ENCODE results near the gene TP53BP1. TPM values are rescaled to one million over a fixed set of nuclear protein-coding genes. Genes with fewer than 3 reads are reported as not detected.
A peak's percentile ranks its signal among the peaks of the same experiment; 100 is the strongest.

TP53BP1 gene
- total RNA-seq, 1 donor from 2014 or later: 46.6 TPM

GRCh38 chr15:43463507-43463906 lies 29.4 kb downstream of the TP53BP1 start:
- no peaks in the 10 kb centered on the region for H3K27me3 Mint-ChIP-seq (ENCODE audit: low read depth)
- no peaks in the 10 kb centered on the region for H3K9me3 Mint-ChIP-seq
- no peak for DNase-seq (ENCODE audit: low spot score)
- peaks cover 3% of the 10 kb centered on the region for H3K4me1 Mint-ChIP-seq (ENCODE audit: low read depth)
- no peak overlapping the region for H3K27ac Mint-ChIP-seq
- intact Hi-C loops (cut with micrococcal nuclease): no loop called here
- H3K36me3 Mint-ChIP-seq (ENCODE audit: low read depth): peaks cover 26% of the 10 kb centered on the region
- no peak overlapping the region for H3K4me3 Mint-ChIP-seq (ENCODE audit: low read depth)

GRCh38 chr15:43449981-43450380 lies 43.0 kb downstream of the TP53BP1 start:
- H3K36me3 Mint-ChIP-seq (ENCODE audit: low read depth): peaks cover 22% of the 10 kb centered on the region
- H3K4me1 Mint-ChIP-seq (ENCODE audit: low read depth): peaks cover 12% of the 10 kb centered on the region
- no peak for DNase-seq (ENCODE audit: low spot score)
- intact Hi-C loops (cut with micrococcal nuclease): no loop called here
- H3K4me3 Mint-ChIP-seq (ENCODE audit: low read depth): no peak overlapping the region
- H3K27ac Mint-ChIP-seq: no peak overlapping the region
- H3K27me3 Mint-ChIP-seq (ENCODE audit: low read depth): no peaks in the 10 kb centered on the region
- H3K9me3 Mint-ChIP-seq: no peaks in the 10 kb centered on the region

- Mint-ChIP-seq H3K4me1 (ENCODE audit: low read depth) (peaks cover 14% of the 10 kb centered on the region), H3K4me3 (ENCODE audit: low read depth) (no peak overlapping the region), H3K36me3 (ENCODE audit: low read depth) (peaks cover 27% of the 10 kb centered on the region), H3K27ac (no peak overlapping the region), H3K9me3 (no peaks in the 10 kb centered on the region), H3K27me3 (ENCODE audit: low read depth) (no peaks in the 10 kb centered on the region)
- intact Hi-C loops (cut with micrococcal nuclease): no loop called here
- no peak for DNase-seq (ENCODE audit: low spot score)
Observed at GRCh38 chr15:43446344-43446743, 46.6 kb downstream of the TP53BP1 start.

- intact Hi-C loops (cut with micrococcal nuclease): loop anchor here (2.0 kb wide), 1 partner anchor 69 kb away; no protein-coding TSS in a partner anchor
- H3K27me3 Mint-ChIP-seq (ENCODE audit: low read depth): no peaks in the 10 kb centered on the region
- peaks cover 31% of the 10 kb centered on the region for H3K36me3 Mint-ChIP-seq (ENCODE audit: low read depth)
- H3K4me1 Mint-ChIP-seq (ENCODE audit: low read depth): peaks cover 7% of the 10 kb centered on the region
- no peaks in the 10 kb centered on the region for H3K9me3 Mint-ChIP-seq
- peak overlapping the region; percentile 93 for H3K27ac Mint-ChIP-seq
- no peak for DNase-seq (ENCODE audit: low spot score)
- peak overlapping the region; percentile 33 for H3K4me3 Mint-ChIP-seq (ENCODE audit: low read depth)
Observed at GRCh38 chr15:43441316-43441715, 51.6 kb downstream of the TP53BP1 start.

- H3K27me3 Mint-ChIP-seq (ENCODE audit: low read depth): no peaks in the 10 kb centered on the region
- H3K4me3 Mint-ChIP-seq (ENCODE audit: low read depth): no peak overlapping the region
- peaks cover 7% of the 10 kb centered on the region for H3K4me1 Mint-ChIP-seq (ENCODE audit: low read depth)
- peak; percentile 19 for DNase-seq (ENCODE audit: low spot score)
- intact Hi-C loops (cut with micrococcal nuclease): loop anchor here (2.0 kb wide), 1 partner anchor 70 kb away; no protein-coding TSS in a partner anchor
- H3K27ac Mint-ChIP-seq: peak overlapping the region; percentile 93
- peaks cover 29% of the 10 kb centered on the region for H3K36me3 Mint-ChIP-seq (ENCODE audit: low read depth)
- H3K9me3 Mint-ChIP-seq: no peaks in the 10 kb centered on the region
Observed at GRCh38 chr15:43440721-43441281, 52.2 kb downstream of the TP53BP1 start.

- intact Hi-C loops (cut with micrococcal nuclease): no loop called here
- Mint-ChIP-seq H3K4me3 (ENCODE audit: low read depth) (no peak overlapping the region), H3K4me1 (ENCODE audit: low read depth) (peaks cover 7% of the 10 kb centered on the region), H3K36me3 (ENCODE audit: low read depth) (peaks cover 19% of the 10 kb centered on the region), H3K27ac (no peak overlapping the region), H3K27me3 (ENCODE audit: low read depth) (no peaks in the 10 kb centered on the region), H3K9me3 (no peaks in the 10 kb centered on the region)
- no peak for DNase-seq (ENCODE audit: low spot score)
Observed at GRCh38 chr15:43439268-43439667, 53.7 kb downstream of the TP53BP1 start.

- Mint-ChIP-seq H3K36me3 (ENCODE audit: low read depth) (peaks cover 30% of the 10 kb centered on the region), H3K9me3 (no peaks in the 10 kb centered on the region), H3K4me3 (ENCODE audit: low read depth) (no peak overlapping the region), H3K27ac (no peak overlapping the region), H3K4me1 (ENCODE audit: low read depth) (peaks cover 7% of the 10 kb centered on the region), H3K27me3 (ENCODE audit: low read depth) (no peaks in the 10 kb centered on the region)
- intact Hi-C loops (cut with micrococcal nuclease): no loop called here
- no peak for DNase-seq (ENCODE audit: low spot score)
Observed at GRCh38 chr15:43436395-43436794, 56.6 kb downstream of the TP53BP1 start.

GRCh38 chr15:43434446-43434845 lies 58.5 kb downstream of the TP53BP1 start:
- no peaks in the 10 kb centered on the region for H3K4me1 Mint-ChIP-seq (ENCODE audit: low read depth)
- no peaks in the 10 kb centered on the region for H3K27me3 Mint-ChIP-seq (ENCODE audit: low read depth)
- H3K4me3 Mint-ChIP-seq (ENCODE audit: low read depth): no peak overlapping the region
- H3K9me3 Mint-ChIP-seq: no peaks in the 10 kb centered on the region
- intact Hi-C loops (cut with micrococcal nuclease): loop anchor here (5.0 kb wide), 1 partner anchor 47 kb away; no protein-coding TSS in a partner anchor
- H3K27ac Mint-ChIP-seq: no peak overlapping the region
- peaks cover 26% of the 10 kb centered on the region for H3K36me3 Mint-ChIP-seq (ENCODE audit: low read depth)
- DNase-seq (ENCODE audit: low spot score): no peak

- Mint-ChIP-seq H3K4me1 (ENCODE audit: low read depth) (no peaks in the 10 kb centered on the region), H3K4me3 (ENCODE audit: low read depth) (no peak overlapping the region), H3K27me3 (ENCODE audit: low read depth) (no peaks in the 10 kb centered on the region), H3K9me3 (no peaks in the 10 kb centered on the region), H3K27ac (no peak overlapping the region), H3K36me3 (ENCODE audit: low read depth) (peaks cover 26% of the 10 kb centered on the region)
- intact Hi-C loops (cut with micrococcal nuclease): loop anchor here (5.0 kb wide), 1 partner anchor 46 kb away; no protein-coding TSS in a partner anchor
- no peak for DNase-seq (ENCODE audit: low spot score)
Observed at GRCh38 chr15:43433661-43434303, 59.2 kb downstream of the TP53BP1 start.

GRCh38 chr15:43433165-43433564 lies 59.8 kb downstream of the TP53BP1 start:
- intact Hi-C loops (cut with micrococcal nuclease): loop anchor here (5.0 kb wide), 1 partner anchor 46 kb away; no protein-coding TSS in a partner anchor
- peaks cover 25% of the 10 kb centered on the region for H3K36me3 Mint-ChIP-seq (ENCODE audit: low read depth)

GRCh38 chr15:43429687-43430086 lies 63.3 kb downstream of the TP53BP1 start:
- DNase-seq (ENCODE audit: low spot score): no peak
- no peaks in the 10 kb centered on the region for H3K9me3 Mint-ChIP-seq
- H3K36me3 Mint-ChIP-seq (ENCODE audit: low read depth): peaks cover 31% of the 10 kb centered on the region
- no peaks in the 10 kb centered on the region for H3K4me1 Mint-ChIP-seq (ENCODE audit: low read depth)
- no peak overlapping the region for H3K27ac Mint-ChIP-seq
- no peak overlapping the region for H3K4me3 Mint-ChIP-seq (ENCODE audit: low read depth)
- H3K27me3 Mint-ChIP-seq (ENCODE audit: low read depth): no peaks in the 10 kb centered on the region
- intact Hi-C loops (cut with micrococcal nuclease): loop anchor here (5.0 kb wide), 1 partner anchor 42 kb away; no protein-coding TSS in a partner anchor

More at GRCh38 chr15:43433165-43433564, 59.8 kb downstream of the TP53BP1 start:
- no peaks in the 10 kb centered on the region for H3K9me3 Mint-ChIP-seq
- no peak overlapping the region for H3K4me3 Mint-ChIP-seq (ENCODE audit: low read depth)
- no peak overlapping the region for H3K27ac Mint-ChIP-seq
- DNase-seq (ENCODE audit: low spot score): no peak
- no peaks in the 10 kb centered on the region for H3K4me1 Mint-ChIP-seq (ENCODE audit: low read depth)
- no peaks in the 10 kb centered on the region for H3K27me3 Mint-ChIP-seq (ENCODE audit: low read depth)

GRCh38 chr15:43423793-43424192 lies 69.2 kb downstream of the TP53BP1 start:
- no peaks in the 10 kb centered on the region for H3K27me3 Mint-ChIP-seq (ENCODE audit: low read depth)
- peaks cover 6% of the 10 kb centered on the region for H3K4me1 Mint-ChIP-seq (ENCODE audit: low read depth)
- DNase-seq (ENCODE audit: low spot score): no peak
- intact Hi-C loops (cut with micrococcal nuclease): no loop called here
- H3K36me3 Mint-ChIP-seq (ENCODE audit: low read depth): peaks cover 30% of the 10 kb centered on the region
- H3K9me3 Mint-ChIP-seq: no peaks in the 10 kb centered on the region
- no peak overlapping the region for H3K27ac Mint-ChIP-seq
- no peak overlapping the region for H3K4me3 Mint-ChIP-seq (ENCODE audit: low read depth)

- DNase-seq (ENCODE audit: low spot score): no peak
- H3K4me3 Mint-ChIP-seq (ENCODE audit: low read depth): no peak overlapping the region
- H3K27me3 Mint-ChIP-seq (ENCODE audit: low read depth): no peaks in the 10 kb centered on the region
- intact Hi-C loops (cut with micrococcal nuclease): no loop called here
- H3K4me1 Mint-ChIP-seq (ENCODE audit: low read depth): peaks cover 6% of the 10 kb centered on the region
- no peaks in the 10 kb centered on the region for H3K9me3 Mint-ChIP-seq
- no peak overlapping the region for H3K27ac Mint-ChIP-seq
- peaks cover 26% of the 10 kb centered on the region for H3K36me3 Mint-ChIP-seq (ENCODE audit: low read depth)
Observed at GRCh38 chr15:43420876-43421275, 72.1 kb downstream of the TP53BP1 start.
